Endothelial cell of umbilical vein (primary cell): ENCODE results near the gene ACTR2. TPM values are rescaled to one million over a fixed set of nuclear protein-coding genes. Genes with fewer than 3 reads are reported as not detected.

ENCODE experiments used
- BruUV-seq: library from RNA; stranded (reverse); fragments of 400-500 nt; replicated peaks from 2 replicates; lab custom pipeline; 2021; lab: Mats Ljungman, UMichigan
- CTCF ChIA-PET: fragments of 300-600, 350-600 bp; sonication (Branson Sonifier 250); formaldehyde crosslinking; loops from one replicate; lab custom pipeline; 2021; ENCODE audit warnings: antibody characterized with exemption, inconsistent platforms; lab: Charles Lee
- POLR2A ChIA-PET: fragments of 300-600, 350-600 bp; sonication (Branson Sonifier 250); formaldehyde crosslinking; loops from one replicate; lab custom pipeline; 2021; ENCODE audit warnings: antibody characterized with exemption, inconsistent platforms; lab: Charles Lee
- DNase-seq: peaks from one replicate; pipeline ENCODE4 v3.0.0-alpha.2; 2011; ENCODE audit warnings: low read depth, low spot score
- FAIRE-seq: peaks from 2 replicates; lab custom pipeline; 2011; peaks lifted over from hg19 to GRCh38; lab: Jason Lieb, UNC
- H2AFZ ChIP-seq: 2 replicates; pipeline ENCODE4 v1.6.0; 2012; ENCODE audit warnings: low read depth, low read length, control low read depth, inconsistent platforms
- H3K27ac ChIP-seq: 2 replicates; pipeline ENCODE4 v1.5.1; 2011; ENCODE audit warnings: low read depth, mild to moderate bottlenecking, control low read depth, low read length, moderate library complexity; ENCODE audit not compliant: insufficient read depth
- H3K27me3 ChIP-seq, 2 experiments: 2 replicates each; pipeline versions ENCODE4 v1.6.0 to v1.6.1; 2011; ENCODE audit warnings: low read length in 2 of 2, mixed read lengths in 1 of 2; ENCODE audit not compliant: control insufficient read depth in 2 of 2, insufficient read depth in 2 of 2
- H3K36me3 ChIP-seq, 2 experiments: 2 replicates in 1 of 2; 3 replicates in 1 of 2; pipeline ENCODE4 v1.5.1; 2011; ENCODE audit warnings: low read length in 2 of 2, mild to moderate bottlenecking in 1 of 2, moderate library complexity in 1 of 2; ENCODE audit not compliant: control insufficient read depth in 2 of 2, insufficient read depth in 2 of 2; ENCODE audit errors: extremely low read depth in 1 of 2
- H3K4me1 ChIP-seq: 3 replicates; pipeline ENCODE4 v1.5.1; 2011; ENCODE audit warnings: mild to moderate bottlenecking, low read length; ENCODE audit not compliant: control insufficient read depth, insufficient read depth; ENCODE audit errors: extremely low read depth
- H3K4me2 ChIP-seq: 2 replicates; pipeline ENCODE4 v1.6.1; 2011; ENCODE audit warnings: low read length, control low read depth, mixed read lengths; ENCODE audit not compliant: insufficient read depth
- H3K4me3 ChIP-seq, 3 experiments: fragments of 200-600 bp in 1 of 3; sonication (generic), shearing (Covaris generic) in 1 of 3; replicated peaks in 1 of 3; 2 replicates each; pipeline ENCODE4 v1.5.1; 2011 to 2016; ENCODE audit warnings: control low read depth in 3 of 3, low read length in 3 of 3, mild to moderate bottlenecking in 2 of 3, inconsistent platforms in 1 of 3, low read depth in 1 of 3, moderate library complexity in 1 of 3; ENCODE audit not compliant: insufficient read depth in 1 of 3
- H3K79me2 ChIP-seq: 2 replicates; pipeline ENCODE4 v1.6.0; 2012; ENCODE audit warnings: low read length, inconsistent platforms; ENCODE audit not compliant: control insufficient read depth, insufficient read depth
- H3K9ac ChIP-seq: replicated peaks from 2 replicates; pipeline ENCODE3; 2011; ENCODE audit warnings: low read length, control low read depth; ENCODE audit not compliant: insufficient read depth; ENCODE audit errors: extremely low read depth
- H3K9me1 ChIP-seq: replicated peaks from 3 replicates; pipeline ENCODE4 v1.6.0; 2011; ENCODE audit warnings: mild to moderate bottlenecking, low read length; ENCODE audit not compliant: control insufficient read depth, insufficient read depth; ENCODE audit errors: extremely low read depth
- H3K9me3 ChIP-seq: replicated peaks from 2 replicates; pipeline ENCODE4 v1.5.1; 2012; ENCODE audit warnings: low read length, inconsistent platforms; ENCODE audit not compliant: control insufficient read depth, insufficient read depth
- H4K20me1 ChIP-seq: replicated peaks from 2 replicates; pipeline ENCODE3; 2011; ENCODE audit warnings: mild to moderate bottlenecking, low read length; ENCODE audit not compliant: control insufficient read depth, insufficient read depth; ENCODE audit errors: extremely low read depth
- CTCF ChIP-seq, 2 donors: IDR thresholded peaks; 1 replicate in 1 of 2; 2 replicates in 1 of 2; pipeline ENCODE4 v1.5.1; 2011; ENCODE audit warnings: low read length in 2 of 2, mild to moderate bottlenecking in 2 of 2, moderate library complexity in 2 of 2, control low read depth in 1 of 2, inconsistent platforms in 1 of 2, low read depth in 1 of 2; ENCODE audit not compliant: insufficient read depth in 1 of 2; ENCODE audit errors: extremely low read depth in 1 of 2
- EZH2 ChIP-seq: IDR thresholded peaks from 2 replicates; pipeline ENCODE4 v1.6.1; 2012; ENCODE audit warnings: borderline replicate concordance, low read depth, mild to moderate bottlenecking, moderate library complexity, low read length, inconsistent platforms; ENCODE audit not compliant: severe bottlenecking
- FOS ChIP-seq: IDR thresholded peaks from 2 replicates; pipeline ENCODE4 v1.6.1; 2011; ENCODE audit warnings: mild to moderate bottlenecking, low read length, moderate library complexity, borderline replicate concordance; ENCODE audit not compliant: insufficient read depth
- GATA2 ChIP-seq: IDR thresholded peaks from 2 replicates; pipeline ENCODE4 v1.7.0; 2011; ENCODE audit warnings: low read depth, mild to moderate bottlenecking, moderate library complexity, mixed read lengths, low read length; ENCODE audit not compliant: insufficient read length, insufficient read depth
- JUN ChIP-seq: IDR thresholded peaks from 2 replicates; pipeline ENCODE4 v1.6.1; 2011; ENCODE audit warnings: borderline replicate concordance, low read depth; ENCODE audit not compliant: insufficient read length, insufficient read depth
- MAX ChIP-seq: IDR thresholded peaks from 2 replicates; pipeline ENCODE4 v1.6.1; 2011; ENCODE audit not compliant: insufficient read depth, insufficient read length
- MYC ChIP-seq: IDR thresholded peaks from one replicate; pipeline ENCODE4 v1.6.1; 2011; ENCODE audit warnings: mild to moderate bottlenecking, low read depth, low read length
- POLR2A ChIP-seq: IDR thresholded peaks from 2 replicates; pipeline ENCODE4 v1.6.1; 2012; ENCODE audit warnings: low read depth, mild to moderate bottlenecking, control low read depth, low read length
- POLR2AphosphoS5 ChIP-seq: IDR thresholded peaks from 2 replicates; pipeline ENCODE4 v1.6.1; 2012; ENCODE audit warnings: low read depth, mild to moderate bottlenecking, control low read depth, low read length, moderate library complexity; ENCODE audit not compliant: insufficient read depth
- dilution Hi-C: fragments of 300-500 bp; cut with MboI; formaldehyde crosslinking; loops from one replicate; pipeline ENCODE4 v1.15.0; 2019; ENCODE audit warnings: low sequenced_read_pairs; ENCODE audit not compliant: extremely low pct_ligation_motif_present
- intact Hi-C: fragments of 100-400 bp; cut with micrococcal nuclease; formaldehyde crosslinking; loops from one replicate; pipeline ENCODE4 v1.10.0; 2022
- polyA plus RNA-seq, 4 experiments: library from polyadenylated mRNA; depleted of rRNA in 3 of 4; stranded (reverse) in 3 of 4; unstranded in 1 of 4; fragments of >200 nt; gene quantifications; 2 replicates each; pipeline versions ENCODE4 v1.2.1 to v1.2.3, GENCODE V29; 2011 to 2012; ENCODE audit warnings: missing spikeins in 1 of 4
- total RNA-seq: library from RNA; stranded (reverse); gene quantifications from 2 replicates; pipeline ENCODE4 v1.2.3, GENCODE V29; 2021

ACTR2 gene
- total and polyA plus RNA-seq, 2 donors (not counting 3 experiments of a cell fraction or from before 2014, with no cell fraction given): 48.7 to 287 TPM

GRCh38 chr2:65267008-65267407 is 39.4 kb downstream of the ACTR2 start:
- Histone ChIP-seq H3K4me1 (peaks cover 2% of the 10 kb centered on the region), H3K27me3 (no peaks in the 10 kb centered on the region), H3K4me3 (no peak overlapping the region), H3K36me3 (peaks cover 17 to 20% of the 10 kb centered on the region in 2 experiments), H2AFZ (no peak overlapping the region), H3K9me1 (no peaks in the 10 kb centered on the region), H3K27ac (no peak overlapping the region), H4K20me1 (peaks cover 17% of the 10 kb centered on the region), H3K9ac (no peak overlapping the region), H3K4me2 (no peak overlapping the region), H3K79me2 (peaks cover 15% of the 10 kb centered on the region), H3K9me3 (no peaks in the 10 kb centered on the region)
- no peak for DNase-seq
- TF ChIP-seq CTCF (IDR thresholded peaks at IDR 0.05; ENCODE audit: extremely low read depth in 1 of 2, insufficient read depth in 1 of 2, low read depth in 1 of 2, low read length in 2 of 2) (no peak), EZH2 (no peak), JUN (no peak), MAX (no peak), GATA2 (no peak), POLR2A (no peak), MYC (no peak), FOS (no peak), POLR2AphosphoS5 (no peak)
- no TSS peak for BruUV-seq
- intact Hi-C loops (no loop called here), dilution Hi-C loops (no loop called here)
- POLR2A ChIA-PET: interaction anchor here (0.7 kb wide), 1 partner anchor 309 kb away, joined by 8 read pairs; no protein-coding TSS in a partner anchor
- CTCF ChIA-PET: interaction anchor here (1.3 to 4.3 kb wide), 3 partner anchors 9 to 307 kb away, joined by 4 to 62 read pairs (median 5); no protein-coding TSS in a partner anchor
- FAIRE-seq: no peak
